ENCODE results near the gene BANF1. TPM values are rescaled to one million over a fixed set of nuclear protein-coding genes. Genes with fewer than 3 reads are reported as not detected.

BANF1 gene
- total RNA-seq, 1 experiment from 2014 or later, result 300 TPM

DNA sequence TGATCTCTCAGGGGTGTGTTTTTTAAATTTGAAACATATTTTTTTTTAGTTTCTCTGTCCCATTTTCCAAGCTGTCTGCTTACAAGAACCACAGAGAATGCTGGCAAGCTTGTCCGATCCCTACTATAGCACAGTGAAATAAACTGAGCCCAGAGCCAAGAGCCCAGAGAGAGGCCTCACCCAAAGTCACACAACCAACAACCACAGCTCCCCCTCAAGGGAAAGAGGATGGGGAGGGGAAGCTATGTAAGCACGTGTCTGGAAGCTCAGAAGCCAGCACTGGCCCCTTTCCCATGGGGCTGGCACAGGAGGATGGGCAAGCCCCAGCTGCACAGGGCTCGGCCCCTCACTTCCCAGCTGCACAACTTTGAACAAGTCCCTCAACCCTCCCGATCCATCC lies 44.0 kb upstream of the BANF1 start:
- Histone ChIP-seq H3K9me3 (no peaks in the 10 kb centered on the region), H3K27me3 (replicated peaks; ENCODE audit: control insufficient read depth, insufficient read depth, low read length) (no peaks in the 10 kb centered on the region), H3K36me3 (ENCODE audit: control insufficient read depth, insufficient read depth, low read length) (no peaks in the 10 kb centered on the region), H3K4me1 (peaks cover 21% of the 10 kb centered on the region), H3K4me3 (ENCODE audit: low read depth, low read length) (no peak overlapping the region)
- no TSS peak for BruUV-seq (replicated peaks)
- CTCF ChIA-PET, result interaction anchor here (0.5 kb wide), 1 partner anchor 214 kb away, joined by 4 read pairs; no protein-coding TSS in a partner anchor
- TF ChIP-seq, protein P1, sequence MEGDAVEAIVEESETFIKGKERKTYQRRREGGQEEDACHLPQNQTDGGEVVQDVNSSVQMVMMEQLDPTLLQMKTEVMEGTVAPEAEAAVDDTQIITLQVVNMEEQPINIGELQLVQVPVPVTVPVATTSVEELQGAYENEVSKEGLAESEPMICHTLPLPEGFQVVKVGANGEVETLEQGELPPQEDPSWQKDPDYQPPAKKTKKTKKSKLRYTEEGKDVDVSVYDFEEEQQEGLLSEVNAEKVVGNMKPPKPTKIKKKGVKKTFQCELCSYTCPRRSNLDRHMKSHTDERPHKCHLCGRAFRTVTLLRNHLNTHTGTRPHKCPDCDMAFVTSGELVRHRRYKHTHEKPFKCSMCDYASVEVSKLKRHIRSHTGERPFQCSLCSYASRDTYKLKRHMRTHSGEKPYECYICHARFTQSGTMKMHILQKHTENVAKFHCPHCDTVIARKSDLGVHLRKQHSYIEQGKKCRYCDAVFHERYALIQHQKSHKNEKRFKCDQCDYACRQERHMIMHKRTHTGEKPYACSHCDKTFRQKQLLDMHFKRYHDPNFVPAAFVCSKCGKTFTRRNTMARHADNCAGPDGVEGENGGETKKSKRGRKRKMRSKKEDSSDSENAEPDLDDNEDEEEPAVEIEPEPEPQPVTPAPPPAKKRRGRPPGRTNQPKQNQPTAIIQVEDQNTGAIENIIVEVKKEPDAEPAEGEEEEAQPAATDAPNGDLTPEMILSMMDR (IDR thresholded peaks at IDR 0.05; ENCODE audit: insufficient read depth in 1 of 2, low read depth in 1 of 2, low read length in 1 of 2, severe bottlenecking in 1 of 2, unreplicated experiment in 1 of 2), result no peak
- peaks cover 13% of the 10 kb centered on the region for H3K4me1 Mint-ChIP-seq (ENCODE audit: low read depth, unreplicated experiment)
- POLR2A ChIA-PET, result no interaction called here
- no peaks in the 10 kb centered on the region for H3K9me3 Mint-ChIP-seq (ENCODE audit: unreplicated experiment)
- intact Hi-C loops (cut with micrococcal nuclease; ENCODE audit: unreplicated experiment), result no loop called here
- H3K27me3 Mint-ChIP-seq (ENCODE audit: insufficient read depth, unreplicated experiment), result no peaks in the 10 kb centered on the region
- no peak overlapping the region for H3K27ac Mint-ChIP-seq (ENCODE audit: unreplicated experiment)
- H3K36me3 Mint-ChIP-seq (ENCODE audit: insufficient read depth, unreplicated experiment), result peaks cover 20% of the 10 kb centered on the region
- DNase-seq, result no peak
- no peak overlapping the region for H3K4me3 Mint-ChIP-seq (ENCODE audit: unreplicated experiment)

DNA sequence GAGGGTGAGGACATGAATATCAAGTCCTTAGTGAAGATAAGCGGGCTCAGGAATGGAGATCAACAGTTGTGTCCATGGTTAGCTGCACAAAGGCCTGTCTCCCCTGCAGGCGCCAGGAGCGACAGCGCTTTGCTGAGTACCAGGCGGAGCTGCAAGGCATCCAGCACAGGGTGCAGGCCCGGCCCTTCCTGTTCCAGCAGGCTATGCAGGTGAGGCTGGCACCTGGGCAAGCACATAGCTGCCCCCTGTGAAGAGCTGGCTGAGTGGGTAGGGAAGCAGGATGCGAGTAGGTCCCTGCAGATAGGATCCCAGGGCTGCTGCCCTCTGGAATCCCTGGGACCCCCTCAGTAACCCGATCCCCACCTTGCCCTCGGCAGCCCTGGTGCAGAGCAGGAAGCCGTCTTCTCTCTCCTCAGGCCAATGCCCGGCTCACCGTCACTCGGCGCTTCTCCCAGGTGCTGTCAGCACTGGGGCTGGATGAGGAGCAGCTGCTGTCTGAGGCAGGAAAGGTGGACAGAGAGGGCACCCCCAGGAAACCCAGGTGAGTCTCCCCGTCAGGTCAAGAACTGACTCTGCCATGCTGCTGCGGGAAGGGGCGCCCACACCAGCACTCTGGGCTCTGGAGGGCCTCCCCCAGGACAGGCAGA lies 43.4 kb upstream of the BANF1 start:
- no peaks in the 10 kb centered on the region for H3K27me3 ChIP-seq (replicated peaks; ENCODE audit: control insufficient read depth, insufficient read depth, low read length)
- Mint-ChIP-seq H3K27me3 (ENCODE audit: insufficient read depth, unreplicated experiment) (no peaks in the 10 kb centered on the region), H3K9me3 (ENCODE audit: unreplicated experiment) (no peaks in the 10 kb centered on the region), H3K36me3 (ENCODE audit: insufficient read depth, unreplicated experiment) (peaks cover 21% of the 10 kb centered on the region), H3K4me1 (ENCODE audit: low read depth, unreplicated experiment) (peaks cover 13% of the 10 kb centered on the region), H3K27ac (ENCODE audit: unreplicated experiment) (no peak overlapping the region), H3K4me3 (ENCODE audit: unreplicated experiment) (no peak overlapping the region)
- TF ChIP-seq, protein P1 (IDR thresholded peaks at IDR 0.05; ENCODE audit: insufficient read depth in 1 of 2, low read depth in 1 of 2, low read length in 1 of 2, severe bottlenecking in 1 of 2, unreplicated experiment in 1 of 2), result no peak
- H3K9me3 ChIP-seq, result no peaks in the 10 kb centered on the region
- no peak for DNase-seq
- BruUV-seq (replicated peaks), result no TSS peak
- no peaks in the 10 kb centered on the region for H3K36me3 ChIP-seq (ENCODE audit: control insufficient read depth, insufficient read depth, low read length)
- no peak overlapping the region for H3K4me3 ChIP-seq (ENCODE audit: low read depth, low read length)
- H3K4me1 ChIP-seq, result peaks cover 18% of the 10 kb centered on the region
- ChIA-PET POLR2A (no interaction called here), CTCF (no interaction called here)
- intact Hi-C loops (cut with micrococcal nuclease; ENCODE audit: unreplicated experiment), result no loop called here

DNA sequence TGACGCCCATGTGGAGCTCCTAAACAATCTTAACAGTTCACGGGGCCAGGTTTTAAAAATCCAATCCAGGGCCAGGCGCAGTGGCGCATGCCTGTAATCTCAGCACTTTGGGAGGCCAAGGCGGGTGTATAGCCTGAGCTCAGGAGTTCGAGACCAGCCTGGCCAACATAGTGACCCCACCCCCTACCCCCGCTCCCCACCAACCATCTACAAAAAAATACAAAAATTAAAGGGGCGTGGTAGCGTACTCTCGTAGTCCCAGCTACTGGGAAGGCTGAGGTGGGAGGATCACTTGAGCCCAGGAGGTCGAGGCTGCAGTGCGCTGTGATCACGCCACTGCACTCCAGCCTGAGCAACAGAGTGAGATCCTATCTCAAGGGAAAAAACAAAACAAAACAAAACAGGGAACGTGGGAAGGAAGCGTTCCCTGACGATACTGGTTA lies 41.5 kb upstream of the BANF1 start:
- Histone ChIP-seq H3K36me3 (ENCODE audit: control insufficient read depth, insufficient read depth, low read length) (peaks cover 1% of the 10 kb centered on the region; the same call in 1 of the 2 replicates), H3K4me3 (ENCODE audit: low read depth, low read length) (peak overlapping the region; percentile 94), H3K4me1 (peaks cover 18% of the 10 kb centered on the region), H3K9me3 (no peaks in the 10 kb centered on the region), H3K27me3 (replicated peaks; ENCODE audit: control insufficient read depth, insufficient read depth, low read length) (no peaks in the 10 kb centered on the region)
- ChIA-PET POLR2A (no interaction called here), CTCF (interaction anchor here (1.0 to 2.3 kb wide), 2 partner anchors 73 to 101 kb away, joined by 4 to 6 read pairs; partner anchors contain the start of genes FIBP and MUS81)
- Mint-ChIP-seq H3K27me3 (ENCODE audit: insufficient read depth, unreplicated experiment) (no peaks in the 10 kb centered on the region), H3K4me3 (ENCODE audit: unreplicated experiment) (peak overlapping the region; percentile 72), H3K27ac (ENCODE audit: unreplicated experiment) (peak overlapping the region; percentile 95), H3K4me1 (ENCODE audit: low read depth, unreplicated experiment) (peaks cover 13% of the 10 kb centered on the region), H3K9me3 (ENCODE audit: unreplicated experiment) (no peaks in the 10 kb centered on the region), H3K36me3 (ENCODE audit: insufficient read depth, unreplicated experiment) (peaks cover 36% of the 10 kb centered on the region)
- BruUV-seq (replicated peaks), result no TSS peak
- intact Hi-C loops (cut with micrococcal nuclease; ENCODE audit: unreplicated experiment), result loop anchor here (1.0 to 5.0 kb wide), 4 partner anchors 9 to 70 kb away; partner anchors contain the start of genes BANF1, C11orf68, CCDC85B and DRAP1
- DNase-seq, result no peak
- TF ChIP-seq, protein P1 (IDR thresholded peaks at IDR 0.05; ENCODE audit: insufficient read depth in 1 of 2, low read depth in 1 of 2, low read length in 1 of 2, severe bottlenecking in 1 of 2, unreplicated experiment in 1 of 2), result no peak
